Vagina (tissue), 2 donors: ENCODE data around the gene GMNC.

Experiments
- CTCF ChIP-seq, 3 experiments: fragments of 450-650 bp in 2 of 3; fragments of 200-600 bp in 1 of 3; sonication (generic) in 1 of 3; IDR thresholded peaks; one replicate each; pipeline ENCODE4 v1.5.1; 2017 to 2019; ENCODE audit warnings: antibody characterized with exemption in 3 of 3, mild to moderate bottlenecking in 2 of 3, moderate library complexity in 2 of 3
- POLR2A ChIP-seq, 2 donors: fragments of 450-650 bp; IDR thresholded peaks; one replicate each; pipeline ENCODE4 v1.6.1; 2017; ENCODE audit warnings: antibody characterized with exemption in 2 of 2, mild to moderate bottlenecking in 2 of 2, moderate library complexity in 2 of 2

GRCh38 chr3:190825386-190826016 is 37.0 kb downstream of the GMNC start:
- TF ChIP-seq CTCF (IDR thresholded peaks at IDR 0.05), result no peak
- no peak for TF ChIP-seq POLR2A (IDR thresholded peaks at IDR 0.05)
